Activated CD8-positive, alpha-beta memory T cell treated with anti-CD3 and anti-CD28 coated beads for 24 hours (primary cell): Measurements from ENCODE around the gene STEAP1B.
"Not testable (repeated sequence)": the region's sequence is repeated elsewhere in the genome, so short reads cannot be mapped to it uniquely, and the experiment has no call there.

ENCODE experiments used
- DNase-seq: peaks from one replicate; pipeline ENCODE4 v3.0.0-alpha.2; 2020

Gene STEAP1B

DNA sequence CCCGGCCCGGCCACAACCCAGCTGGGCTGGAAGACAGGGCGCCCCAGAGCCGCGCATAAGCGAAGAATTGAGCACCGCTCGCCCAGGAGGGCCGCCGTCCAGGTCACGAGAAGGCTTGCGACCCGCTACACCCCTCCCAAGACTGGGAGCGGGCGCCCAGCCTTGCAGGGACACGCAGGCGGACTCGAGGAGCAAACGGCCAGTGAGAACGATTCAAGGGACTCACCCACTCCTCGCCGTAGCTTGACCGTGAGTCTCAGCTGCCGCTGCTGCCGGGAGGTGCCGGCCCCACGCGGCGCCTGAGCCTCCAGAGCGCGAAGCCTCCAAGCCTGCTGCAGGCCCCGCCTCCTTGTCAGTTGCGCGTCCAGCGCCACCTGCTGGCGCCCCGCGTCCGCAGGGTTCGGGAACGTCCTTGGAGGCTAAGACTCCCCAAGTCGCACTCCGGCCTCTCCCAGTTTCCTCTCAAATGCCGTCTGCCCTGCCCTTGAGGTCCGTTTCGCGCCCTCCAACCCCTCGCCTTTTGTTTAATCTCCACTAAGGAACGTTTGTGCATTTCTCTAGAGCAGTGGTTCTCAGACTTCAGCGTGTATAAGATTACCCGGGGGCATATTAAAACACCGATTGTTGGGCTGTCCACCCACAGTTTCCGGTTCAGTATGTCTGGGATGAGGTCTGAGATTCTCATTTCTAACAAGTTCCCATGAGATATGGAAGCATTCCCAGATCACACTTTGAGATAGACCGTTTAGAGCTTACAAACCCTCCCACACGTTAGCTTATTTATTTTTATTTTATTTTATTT is at the start of gene STEAP1B:
Gene STEAP1B, minus strand, starts transcription at position 301 of the 802 bp plus-strand sequence. CDS start 5,333 bp downstream, outside the sequence.
- DNase-seq: peak; percentile 96

DNA sequence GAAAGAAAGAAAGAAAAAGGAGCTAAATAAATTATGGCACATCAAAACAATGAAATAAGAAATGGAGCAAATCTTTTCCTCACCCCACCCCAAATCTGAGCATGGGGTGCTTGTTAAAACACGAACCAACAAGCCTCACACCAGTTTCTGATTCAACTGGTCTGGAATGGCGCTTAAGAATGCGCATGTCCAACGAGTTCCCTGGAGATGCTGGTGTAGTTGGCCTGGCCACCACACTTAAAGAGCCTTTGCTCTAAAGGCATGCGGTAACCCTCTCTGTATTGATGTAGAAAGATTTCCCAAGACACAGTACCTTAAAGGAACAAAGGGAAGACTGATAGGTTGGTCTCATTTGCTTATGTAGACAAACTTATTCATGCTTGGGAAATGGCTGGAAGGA is 49.1 kb upstream of the STEAP1B start:
- no peak for DNase-seq

DNA sequence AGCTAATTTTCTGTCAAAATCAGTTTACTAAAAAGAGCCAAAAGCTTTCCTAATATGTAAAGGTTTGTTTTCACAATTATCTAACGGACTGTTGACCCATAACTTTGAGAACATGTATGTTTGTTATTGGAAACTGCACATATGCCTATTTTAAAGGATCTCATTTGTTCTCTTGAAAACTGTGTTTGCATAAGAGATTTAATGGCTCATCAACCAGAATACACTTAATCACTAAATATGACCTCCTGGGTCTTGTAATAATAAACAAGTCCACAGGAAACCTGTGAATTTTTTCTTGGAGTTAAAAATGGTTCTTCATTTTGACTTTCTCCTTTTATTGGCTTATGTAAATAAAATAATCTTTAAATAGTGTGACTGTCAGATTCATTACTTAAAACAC is 48.3 kb upstream of the STEAP1B start:
- DNase-seq: no peak

DNA sequence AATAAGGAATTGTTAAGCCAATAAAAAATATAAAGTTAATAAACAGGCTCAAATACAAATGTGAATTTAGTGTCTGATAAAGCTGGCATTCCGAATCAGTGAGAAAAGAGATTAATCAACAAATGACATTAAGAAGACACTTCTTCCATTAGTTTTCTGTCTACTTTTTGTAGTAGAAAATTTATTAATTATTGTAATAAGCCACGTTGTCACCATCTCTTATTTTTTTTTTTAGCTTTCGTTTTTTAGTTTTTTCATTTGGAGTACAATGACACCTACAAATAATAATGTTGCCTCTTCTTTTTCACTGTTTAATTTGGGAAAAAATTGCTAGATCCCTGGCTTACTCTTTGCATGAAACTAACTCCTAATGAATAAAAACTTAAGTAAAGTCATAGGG is 46.8 kb upstream of the STEAP1B start:
- DNase-seq: no peak

DNA sequence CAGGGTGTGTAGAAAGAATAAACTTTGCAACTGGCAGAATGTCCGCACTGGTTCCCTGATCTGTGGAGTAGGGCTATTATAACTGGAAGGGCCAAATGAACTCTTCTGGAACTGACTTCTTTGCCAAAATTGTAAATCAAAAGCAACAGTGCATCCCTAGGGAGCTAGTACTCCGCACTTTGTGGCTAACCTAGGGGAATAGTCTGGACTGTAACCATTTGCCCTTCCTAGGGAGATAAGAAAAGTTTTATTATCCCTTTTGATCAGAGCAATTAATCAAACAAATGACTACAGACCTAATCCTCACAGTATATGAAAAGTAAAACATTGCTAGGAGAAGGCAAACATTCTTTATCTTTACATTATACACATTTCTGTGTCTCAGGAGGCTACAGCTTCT is 45.5 kb upstream of the STEAP1B start:
- no peak for DNase-seq

DNA sequence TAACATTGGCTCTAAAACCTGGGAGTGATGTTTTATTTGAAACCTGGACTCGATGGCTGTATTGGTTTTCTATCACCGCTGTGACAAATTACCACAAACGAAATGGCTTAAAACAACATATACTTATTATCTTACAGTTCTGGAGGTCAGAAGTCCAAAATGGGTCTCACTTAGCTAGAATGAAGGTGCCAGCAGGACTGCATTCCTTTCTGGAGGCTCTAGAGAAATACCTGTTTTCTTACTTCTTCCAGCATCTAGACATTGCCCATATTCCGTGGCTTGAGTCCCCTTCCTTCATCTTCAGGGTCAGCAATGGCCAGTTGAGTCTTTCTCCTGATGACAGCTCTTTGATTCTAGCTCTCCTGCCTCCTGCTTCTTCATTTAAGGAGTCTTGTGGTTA is 44.3 kb upstream of the STEAP1B start:
- DNase-seq: no peak

DNA sequence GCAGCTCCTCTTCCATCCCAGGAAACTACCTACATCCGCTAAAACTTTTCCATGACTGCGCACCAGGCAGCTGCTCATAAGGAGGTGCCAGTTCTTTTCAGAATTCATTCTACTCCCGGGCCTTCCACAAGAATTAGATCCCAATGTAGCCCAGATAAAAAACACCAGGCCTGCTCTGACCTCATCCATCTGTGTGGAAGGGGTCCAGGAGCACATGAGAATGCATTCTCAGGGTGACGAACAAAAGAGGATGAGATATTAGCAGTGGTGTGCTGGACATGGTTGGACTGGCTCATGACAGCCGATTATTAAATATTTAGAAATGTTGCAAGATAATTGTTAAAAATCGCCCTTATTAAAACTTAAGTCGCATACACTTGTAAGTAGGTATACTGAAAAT is 43.2 kb upstream of the STEAP1B start:
- no peak for DNase-seq

DNA sequence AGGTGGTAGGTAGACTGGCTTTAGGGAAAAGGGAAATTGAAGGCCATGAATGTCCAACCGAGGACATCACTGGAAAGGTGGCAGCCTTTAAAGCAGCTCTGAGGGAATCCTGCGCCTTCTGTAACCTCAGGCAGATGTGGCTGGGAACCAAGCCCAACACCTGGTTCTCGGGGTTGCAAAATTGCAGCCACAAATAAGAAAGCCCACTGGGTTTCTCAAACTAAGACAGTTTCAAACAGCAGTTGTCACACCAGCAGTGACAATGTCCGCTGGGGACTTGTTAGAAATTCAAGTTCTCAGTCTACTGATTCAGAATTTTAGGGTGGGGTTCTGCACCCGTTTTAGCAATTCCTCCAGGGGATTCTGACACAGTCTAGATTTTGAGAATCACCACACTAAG is 42.7 kb upstream of the STEAP1B start:
- no peak for DNase-seq

DNA sequence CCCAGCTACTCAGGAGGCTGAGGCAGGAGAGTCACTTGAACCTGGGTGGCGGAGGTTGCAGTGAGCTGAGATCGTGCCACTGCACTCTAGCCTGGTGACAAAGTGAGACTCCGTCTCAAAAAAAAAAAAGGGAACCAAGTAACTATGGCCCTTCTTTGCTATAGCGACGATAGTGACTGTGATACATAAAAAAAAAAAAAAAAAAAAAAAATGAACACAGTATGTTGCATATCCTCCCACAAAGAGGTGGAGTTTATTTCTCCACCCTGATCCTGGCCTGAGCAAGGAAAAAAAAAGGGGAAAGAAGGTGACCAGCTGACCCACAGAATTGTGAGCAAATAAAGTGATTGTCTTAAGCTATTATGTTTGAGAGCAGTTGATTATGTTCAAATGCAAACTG is 42.3 kb upstream of the STEAP1B start:
- no peak for DNase-seq

DNA sequence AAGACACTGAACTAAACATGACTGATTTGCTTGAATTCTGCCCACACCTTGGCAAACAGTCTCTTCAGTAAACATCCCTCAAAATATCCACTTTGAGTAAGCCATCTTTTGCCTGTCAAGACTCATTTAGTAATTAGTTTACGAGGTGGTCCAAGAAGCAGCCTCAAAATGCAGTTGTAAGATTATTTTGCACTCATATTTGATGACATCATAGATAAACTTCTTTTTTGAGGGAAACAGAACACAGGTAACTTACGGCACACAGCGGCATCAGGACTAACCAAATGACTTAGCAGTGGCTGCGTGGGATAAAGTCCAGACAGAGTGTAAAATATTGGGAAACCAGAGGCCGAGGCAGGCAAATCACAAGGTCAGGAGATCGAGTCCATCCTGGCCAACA is 41.8 kb upstream of the STEAP1B start:
- no peak for DNase-seq

DNA sequence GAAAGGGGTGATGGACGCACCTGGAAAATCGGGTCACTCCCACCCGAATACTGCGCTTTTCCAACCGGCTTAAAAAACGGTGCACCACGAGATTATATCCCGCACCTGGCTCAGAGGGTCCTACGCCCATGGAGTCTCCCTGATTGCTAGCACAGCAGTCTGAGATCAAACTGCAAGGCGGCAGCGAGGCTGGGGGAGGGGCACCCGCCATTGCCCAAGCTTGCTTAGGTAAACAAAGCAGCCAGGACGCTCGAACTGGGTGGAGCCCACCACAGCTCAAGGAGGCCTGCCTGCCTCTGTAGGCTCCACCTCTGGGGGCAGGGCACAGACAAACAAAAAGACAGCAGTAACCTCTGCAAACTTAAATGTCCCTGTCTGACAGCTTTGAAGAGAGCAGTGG is 28.5 kb upstream of the STEAP1B start:
- DNase-seq: not testable (repeated sequence)

DNA sequence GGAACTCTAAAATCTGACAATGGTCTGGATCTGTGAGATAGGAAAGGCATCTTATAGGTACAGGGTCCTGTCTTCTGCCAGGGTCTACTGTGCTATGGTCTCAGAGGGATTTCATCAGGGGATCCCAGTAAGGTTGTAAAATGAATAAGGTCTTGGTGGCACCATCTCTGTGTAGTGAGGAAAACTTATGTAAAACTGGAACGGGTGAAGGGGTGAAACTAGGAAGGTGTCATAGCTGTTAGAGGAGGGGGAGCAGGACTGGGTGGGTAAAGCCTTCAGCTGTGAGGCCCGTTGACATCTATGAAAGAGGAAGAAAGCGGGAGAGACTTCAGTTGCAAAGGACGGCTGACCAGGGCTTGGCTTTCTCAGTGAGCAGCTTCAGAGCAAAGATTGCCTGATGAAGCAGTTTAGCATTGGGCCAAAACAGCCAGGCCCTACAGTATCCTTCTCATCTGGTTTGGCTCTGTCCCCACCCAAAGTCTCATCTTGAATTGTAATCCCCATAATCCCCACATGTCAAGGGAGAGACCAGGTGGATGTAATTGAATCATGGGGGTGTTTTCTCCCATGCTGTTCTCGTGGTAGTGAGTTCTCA is 24.5 kb upstream of the STEAP1B start:
- not testable (repeated sequence) for DNase-seq

DNA sequence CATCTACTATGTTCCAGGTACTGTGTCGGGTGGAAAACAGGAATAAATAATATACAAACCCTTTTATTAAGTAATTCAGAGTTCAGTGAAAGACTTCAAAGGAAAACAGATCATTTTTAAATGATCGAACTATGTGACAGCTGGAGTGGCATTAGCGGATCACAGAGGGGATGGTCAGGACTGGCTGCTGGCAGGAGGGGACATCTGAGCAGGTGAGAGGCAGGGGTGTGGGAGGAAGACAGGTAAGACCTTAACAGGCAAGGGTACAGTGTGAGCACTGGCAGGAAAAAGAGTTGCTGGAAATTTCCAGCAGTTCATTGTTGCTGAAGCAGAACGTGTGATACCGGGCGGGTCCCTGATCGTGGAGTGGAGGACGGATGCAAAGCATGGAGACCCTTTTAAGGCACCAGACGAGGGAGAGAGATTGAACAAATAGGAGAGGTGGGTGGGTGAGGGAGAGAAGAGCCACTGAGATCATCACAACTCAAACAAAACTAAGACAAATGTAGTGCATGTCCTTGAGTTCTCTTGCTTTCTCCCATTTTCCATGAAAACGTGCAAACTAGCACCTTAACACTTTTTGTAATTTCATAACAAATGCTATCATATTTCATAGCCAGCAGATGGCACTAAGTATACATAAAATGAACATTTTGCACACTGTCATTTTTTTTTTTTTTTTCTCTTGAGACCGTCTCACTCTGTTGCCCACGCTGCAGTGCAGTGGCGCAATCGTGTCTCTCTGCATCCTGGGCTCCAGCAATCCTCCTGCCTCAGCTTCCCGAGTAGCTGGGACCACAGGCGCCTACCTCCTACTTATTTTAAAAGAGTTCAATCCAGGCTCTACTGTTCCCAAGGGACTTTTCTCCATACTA is 23.7 kb upstream of the STEAP1B start:
- not testable (repeated sequence) for DNase-seq

DNA sequence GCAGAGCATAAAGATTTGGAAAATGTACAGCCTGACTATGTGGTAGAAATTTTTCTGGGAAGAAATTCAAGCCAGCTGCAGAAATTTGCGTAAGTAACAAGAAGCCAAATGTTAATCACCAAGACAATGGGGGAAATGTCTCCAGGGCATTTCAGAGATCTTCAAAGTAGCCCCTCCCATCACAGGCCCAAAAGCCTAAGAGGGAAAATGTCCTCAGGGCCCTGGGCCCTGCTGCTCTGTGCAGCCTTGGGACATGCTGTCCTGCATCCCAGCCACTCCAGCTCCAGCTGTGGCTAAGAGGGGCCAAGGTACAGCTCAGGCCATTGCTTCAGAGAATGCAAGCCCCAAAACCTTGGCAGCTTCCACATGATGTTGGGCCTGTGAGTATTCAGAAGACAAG is 19.6 kb upstream of the STEAP1B start:
- DNase-seq: not testable (repeated sequence)

DNA sequence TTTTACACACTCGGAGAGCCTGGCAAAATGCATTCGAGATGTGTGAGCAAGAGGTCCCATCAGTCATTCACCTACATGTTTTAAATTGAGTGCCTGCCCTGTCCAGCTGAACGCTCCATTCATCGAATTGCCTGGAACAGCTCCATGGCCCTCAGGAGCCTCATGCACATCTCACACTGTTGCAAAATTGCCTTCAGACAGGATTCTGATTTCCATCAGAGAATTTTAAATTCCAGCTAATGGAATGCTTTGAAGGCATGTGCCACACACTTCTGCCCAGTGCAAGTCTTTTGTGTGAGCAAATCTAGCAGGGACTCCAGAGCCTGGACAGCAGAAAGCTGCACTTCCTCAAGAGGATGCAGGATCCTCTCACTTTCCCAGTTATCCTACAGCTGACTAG is 17.0 kb upstream of the STEAP1B start:
- DNase-seq: not testable (repeated sequence)

DNA sequence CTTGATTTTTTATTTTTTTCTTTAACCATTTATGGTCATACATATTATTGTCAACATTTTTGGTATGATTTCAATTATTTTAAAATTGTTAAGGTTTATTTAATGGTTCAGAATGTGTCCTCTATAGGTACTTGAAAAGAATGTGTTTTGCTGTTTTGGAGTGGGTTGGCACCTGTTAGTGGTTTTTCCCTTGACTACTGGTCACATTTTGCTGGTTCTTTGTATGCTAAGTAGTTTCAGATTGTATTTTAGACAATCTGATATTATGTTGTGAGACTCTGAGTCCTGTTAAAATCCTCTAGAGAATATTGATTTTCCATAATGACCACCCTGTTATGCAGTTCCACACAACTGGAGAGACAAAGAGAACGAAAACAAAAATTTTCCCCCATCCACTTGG is 15.0 kb upstream of the STEAP1B start:
- not testable (repeated sequence) for DNase-seq

DNA sequence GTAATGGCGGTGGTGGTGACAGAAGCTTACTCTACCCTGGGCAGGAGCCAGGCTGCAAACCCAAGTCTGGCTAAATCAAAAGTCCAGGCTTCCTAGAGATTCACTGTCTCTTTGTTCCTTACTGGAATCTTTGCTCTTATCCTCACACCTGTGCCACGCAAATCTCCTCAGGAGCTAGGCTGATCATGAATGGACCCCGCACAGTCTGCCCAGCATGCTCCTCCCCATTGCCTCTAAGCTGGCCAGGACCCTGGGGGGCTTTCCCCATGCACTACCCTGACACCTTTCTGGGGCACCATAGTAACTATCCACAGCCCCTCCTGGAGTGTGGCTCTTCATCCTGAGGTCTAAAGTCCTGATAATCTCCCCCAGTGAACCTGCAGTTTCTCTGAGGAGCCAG is 7.3 kb upstream of the STEAP1B start:
- DNase-seq: not testable (repeated sequence)

DNA sequence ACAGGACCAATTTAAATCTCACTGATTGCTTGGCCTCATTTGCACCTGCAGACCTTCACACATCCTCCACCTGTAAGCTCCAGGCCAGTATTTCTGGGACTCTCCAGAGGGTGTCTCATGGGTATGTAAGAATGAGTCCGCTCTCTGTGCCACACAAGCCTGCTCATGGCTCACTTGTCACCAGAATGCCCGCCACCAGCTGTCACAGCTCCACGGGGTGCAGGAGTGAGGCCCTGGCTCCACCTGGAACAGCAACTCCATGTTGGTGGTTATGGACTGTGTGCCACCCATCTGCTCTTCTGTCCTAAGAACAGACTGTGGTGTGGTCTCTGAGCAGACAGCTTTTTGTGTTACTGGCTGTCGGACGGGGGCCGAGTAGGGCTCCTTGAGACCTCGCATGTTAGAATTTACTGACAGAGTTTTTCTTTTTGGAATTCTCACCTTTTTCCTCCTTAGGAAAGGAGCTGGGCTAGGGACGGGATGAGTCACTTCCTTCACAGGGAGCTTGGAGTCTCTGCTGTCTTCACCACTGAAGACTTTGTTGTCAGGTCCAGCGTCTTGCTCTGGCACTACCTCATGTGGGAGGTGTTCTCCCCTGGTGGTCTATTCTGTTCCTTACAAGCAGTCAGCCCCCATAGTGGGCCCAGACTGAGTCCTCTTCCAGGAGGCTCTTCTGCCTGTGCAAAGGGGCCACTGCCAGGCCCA is 6.5 kb upstream of the STEAP1B start:
- not testable (repeated sequence) for DNase-seq

DNA sequence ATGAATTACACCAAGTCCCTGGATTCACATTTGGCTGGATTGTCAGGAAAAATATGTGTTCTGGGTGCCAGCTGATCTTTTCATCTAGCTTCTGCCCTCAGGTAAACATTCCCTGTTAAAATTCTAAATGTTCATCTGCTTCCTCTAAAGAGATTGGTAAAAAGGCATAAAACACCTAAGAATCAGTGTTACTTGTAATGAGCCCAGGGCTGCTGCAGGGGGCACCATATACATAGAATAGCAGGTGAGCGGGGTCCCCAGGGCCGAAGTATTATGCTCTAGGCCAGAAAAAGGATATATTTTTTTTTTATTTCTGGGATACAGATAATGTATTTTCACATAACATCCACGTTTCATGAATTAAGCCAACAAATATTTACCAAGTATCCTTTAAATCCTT is 4.5 kb upstream of the STEAP1B start:
- DNase-seq: not testable (repeated sequence)

DNA sequence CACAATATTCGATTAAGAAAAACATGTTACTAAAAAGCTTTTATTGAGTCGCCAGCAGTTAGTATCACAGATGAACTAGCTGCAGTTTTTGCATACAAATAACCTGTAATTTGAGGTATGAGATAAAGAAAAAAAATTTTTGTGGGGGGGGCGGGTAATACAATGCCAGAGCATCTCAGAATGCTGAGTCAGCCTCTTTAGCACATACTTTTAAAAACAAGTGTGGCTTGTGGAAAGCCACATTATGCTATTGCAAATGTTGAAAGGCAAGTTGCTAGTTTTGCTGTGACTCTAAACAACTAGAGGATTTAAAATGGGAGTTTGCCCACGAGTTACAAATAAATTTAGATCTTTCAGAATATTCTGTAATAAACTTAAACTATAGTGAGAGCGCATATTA is 2.1 kb upstream of the STEAP1B start:
- DNase-seq: not testable (repeated sequence)

DNA sequence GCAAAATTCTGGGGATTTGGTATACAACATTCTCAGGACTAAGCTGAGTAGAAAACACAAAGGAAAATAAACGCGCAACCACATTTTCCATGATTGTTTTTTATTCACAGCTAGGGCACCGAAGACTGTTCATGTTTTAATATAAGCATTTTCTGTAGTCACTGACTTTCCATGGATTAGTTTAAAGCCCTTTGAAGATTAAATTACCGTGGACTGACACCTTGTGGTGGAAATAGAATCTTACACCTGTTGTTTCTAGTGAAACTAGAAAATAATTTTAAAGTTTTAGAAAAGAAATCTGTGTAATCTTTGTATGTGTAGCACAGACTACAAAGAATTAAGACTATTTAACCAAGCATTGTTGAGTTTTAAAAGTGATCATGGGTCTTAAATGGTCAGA is 1.3 kb upstream of the STEAP1B start:
- DNase-seq: not testable (repeated sequence)

DNA sequence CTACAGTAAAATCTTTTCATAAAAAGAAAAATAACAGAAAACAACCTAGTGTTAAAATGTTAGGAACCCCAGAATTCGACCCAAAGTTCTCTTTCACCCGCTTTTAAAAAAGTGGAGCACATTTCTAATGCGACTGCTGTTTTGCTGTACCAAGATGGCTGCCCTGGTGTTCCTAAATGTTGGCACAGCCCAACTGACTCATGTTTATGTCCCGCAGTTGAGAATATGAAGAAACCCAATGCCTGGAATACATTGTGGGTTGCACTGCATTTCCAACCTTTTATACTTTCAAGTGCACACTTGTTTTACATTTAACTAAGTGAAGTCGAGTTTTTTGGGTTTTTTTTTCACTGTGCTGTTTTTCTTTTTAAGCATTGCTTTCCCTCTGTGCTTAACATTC is 944 bp downstream of the STEAP1B start:
- DNase-seq: no peak

DNA sequence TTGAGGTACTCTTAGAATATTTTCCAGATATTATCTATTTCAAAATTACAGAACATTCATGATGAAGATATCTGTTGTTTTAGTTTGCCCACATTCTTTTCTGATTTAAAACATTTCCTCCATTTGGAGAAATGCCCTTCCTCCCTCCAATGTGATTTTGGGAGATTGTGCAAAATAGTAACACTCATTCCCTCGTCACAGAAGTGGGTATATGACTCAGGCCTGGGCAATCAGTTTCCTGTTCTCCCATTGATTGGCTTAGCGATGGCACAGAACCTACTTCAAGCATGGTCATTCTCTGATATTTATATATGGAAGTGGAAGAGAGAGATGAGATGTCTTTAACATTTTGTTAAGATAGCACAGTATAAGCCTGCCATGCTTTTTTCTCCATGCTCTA is 3.1 kb downstream of the STEAP1B start:
- DNase-seq: not testable (repeated sequence)
